Caki2 (cell line): ENCODE data around the gene KDM4C. TPM values are rescaled to one million over a fixed set of nuclear protein-coding genes. Genes with fewer than 3 reads are reported as not detected.

Experiments used
- DNase-seq: peaks from one replicate; pipeline ENCODE4 v3.0.0-alpha.2; 2015; ENCODE audit warnings: low read depth
- in situ Hi-C: cut with HindIII; loops from 2 replicates; pipeline ENCODE4 v1.10.0; 2016; ENCODE audit warnings: low sequenced_read_pairs, low pct_unique_long_range_greater_than_20kb, mixed read lengths
- total RNA-seq: library from RNA; depleted of rRNA; stranded (reverse); fragments of >200 nt; shearing (Covaris generic); gene quantifications from 2 replicates; pipeline ENCODE4 v1.2.3, GENCODE V29; 2014; ENCODE audit warnings: low replicate concordance

KDM4C gene
- total RNA-seq, 1 experiment from 2014 or later: 9.2 TPM

DNA sequence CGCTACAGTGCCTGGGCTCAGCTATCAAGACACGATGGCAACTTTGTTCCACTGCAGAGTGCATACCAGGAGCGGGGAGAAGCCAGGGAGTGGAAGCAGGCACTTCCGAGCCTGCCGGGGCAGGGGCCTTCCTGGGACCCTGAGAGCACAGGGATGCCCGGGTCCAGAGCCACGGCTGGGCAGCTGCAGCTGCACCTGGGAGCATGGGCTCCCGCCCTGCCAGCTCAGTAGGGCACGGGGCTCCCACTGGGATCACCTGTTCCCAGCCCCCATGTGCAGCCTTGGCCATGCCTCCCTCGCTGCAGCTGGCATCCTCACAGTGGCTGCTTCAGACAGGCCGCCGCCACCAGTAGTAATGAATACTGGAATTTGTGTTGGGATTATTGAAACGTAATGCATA is 391.5 kb downstream of the KDM4C start:
- no peak for DNase-seq
- in situ Hi-C loops: no loop called here

- in situ Hi-C loops: no loop called here
- DNase-seq: no peak
Measured at GRCh38 chr9:7150153-7150890, 392.5 kb downstream of the KDM4C start.

- in situ Hi-C loops: no loop called here
- no peak for DNase-seq
Measured at GRCh38 chr9:7153134-7153533, 395.4 kb downstream of the KDM4C start.

- no peak for DNase-seq
- in situ Hi-C loops: no loop called here
Measured at GRCh38 chr9:7153566-7153965, 395.8 kb downstream of the KDM4C start.

GRCh38 chr9:7154003-7154619 is 396.3 kb downstream of the KDM4C start:
- in situ Hi-C loops: no loop called here
- DNase-seq: no peak

GRCh38 chr9:7154650-7155049 is 396.9 kb downstream of the KDM4C start:
- DNase-seq: no peak
- in situ Hi-C loops: no loop called here

DNA sequence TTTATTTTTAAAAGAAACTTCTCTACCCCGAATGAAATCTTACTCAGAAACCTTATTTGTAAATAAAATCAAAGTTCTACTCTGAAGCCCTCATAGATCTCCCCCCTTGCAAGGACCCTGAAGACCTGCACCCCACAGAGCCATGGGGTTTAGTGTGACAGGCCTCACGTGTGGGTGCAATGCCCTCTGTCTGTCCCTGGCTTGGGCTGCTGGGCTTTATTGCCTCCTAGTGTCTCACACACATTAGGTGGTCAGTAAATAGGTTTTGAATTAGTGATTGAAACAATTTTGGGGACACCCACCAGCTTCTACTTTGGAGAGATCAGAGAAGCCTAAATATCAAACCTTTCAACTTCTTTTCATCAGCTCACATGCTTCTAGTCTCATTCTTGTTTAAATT is 403.7 kb downstream of the KDM4C start:
- in situ Hi-C loops: no loop called here
- DNase-seq: no peak

DNA sequence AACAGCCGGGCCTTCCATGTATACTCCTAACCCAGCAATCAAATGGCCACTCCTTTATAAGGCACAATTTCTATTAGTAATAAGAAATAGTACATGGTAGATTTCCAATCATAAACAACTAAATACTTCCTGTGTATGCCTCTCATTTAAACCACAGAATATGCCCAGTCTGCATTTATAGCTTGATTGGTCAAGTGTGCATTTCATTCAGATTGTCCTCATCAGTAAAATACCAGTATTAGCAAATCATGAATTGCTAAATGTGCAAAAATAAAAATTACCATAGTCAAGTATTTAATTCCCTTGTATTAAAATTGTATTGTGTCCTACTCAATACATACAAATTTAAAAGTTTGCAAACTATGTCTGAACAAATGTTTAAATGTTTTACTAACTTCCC is 406.2 kb downstream of the KDM4C start:
- DNase-seq: no peak
- in situ Hi-C loops: no loop called here

- in situ Hi-C loops: no loop called here
Measured at GRCh38 chr9:7164440-7165330, 406.9 kb downstream of the KDM4C start.

DNA sequence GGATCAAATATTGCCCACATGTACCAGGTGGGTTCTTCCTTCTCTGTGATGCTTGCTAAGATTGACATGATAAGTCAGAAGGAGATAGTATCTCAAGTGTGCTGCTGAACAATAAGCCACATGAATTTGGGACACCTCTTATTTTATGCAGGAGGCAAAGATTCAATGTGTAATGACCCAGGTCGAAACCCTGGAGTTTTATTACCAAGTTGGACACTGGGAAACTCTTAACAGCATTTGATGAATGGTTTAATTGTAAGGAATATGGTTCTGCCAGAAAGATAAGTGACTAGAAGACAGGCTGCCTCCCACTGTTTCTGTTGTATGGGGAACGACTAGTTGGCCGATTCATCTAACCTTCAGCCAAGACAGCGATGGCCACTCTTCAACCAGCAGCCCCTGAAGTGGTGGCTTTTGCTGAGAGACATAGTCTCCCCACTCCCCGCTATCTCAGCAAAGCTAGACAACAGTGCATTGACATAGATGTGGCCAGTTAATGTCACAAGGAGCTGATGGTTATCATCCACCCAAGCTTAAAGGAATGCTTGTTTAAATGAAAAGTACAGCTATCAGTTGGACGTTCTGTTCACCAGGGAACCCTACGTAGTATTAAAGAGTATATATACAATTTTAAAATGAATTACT is 407.7 kb downstream of the KDM4C start:
- DNase-seq: no peak
- in situ Hi-C loops: no loop called here

More at GRCh38 chr9:7164440-7165330, 406.9 kb downstream of the KDM4C start:
- DNase-seq: no peak

GRCh38 chr9:7166074-7166473 is 408.3 kb downstream of the KDM4C start:
- no peak for DNase-seq
- in situ Hi-C loops: no loop called here

- DNase-seq: no peak
- in situ Hi-C loops: no loop called here
Measured at GRCh38 chr9:7169717-7170389, 412.1 kb downstream of the KDM4C start.

GRCh38 chr9:7171396-7172153 is 413.8 kb downstream of the KDM4C start:
- in situ Hi-C loops: no loop called here

DNA sequence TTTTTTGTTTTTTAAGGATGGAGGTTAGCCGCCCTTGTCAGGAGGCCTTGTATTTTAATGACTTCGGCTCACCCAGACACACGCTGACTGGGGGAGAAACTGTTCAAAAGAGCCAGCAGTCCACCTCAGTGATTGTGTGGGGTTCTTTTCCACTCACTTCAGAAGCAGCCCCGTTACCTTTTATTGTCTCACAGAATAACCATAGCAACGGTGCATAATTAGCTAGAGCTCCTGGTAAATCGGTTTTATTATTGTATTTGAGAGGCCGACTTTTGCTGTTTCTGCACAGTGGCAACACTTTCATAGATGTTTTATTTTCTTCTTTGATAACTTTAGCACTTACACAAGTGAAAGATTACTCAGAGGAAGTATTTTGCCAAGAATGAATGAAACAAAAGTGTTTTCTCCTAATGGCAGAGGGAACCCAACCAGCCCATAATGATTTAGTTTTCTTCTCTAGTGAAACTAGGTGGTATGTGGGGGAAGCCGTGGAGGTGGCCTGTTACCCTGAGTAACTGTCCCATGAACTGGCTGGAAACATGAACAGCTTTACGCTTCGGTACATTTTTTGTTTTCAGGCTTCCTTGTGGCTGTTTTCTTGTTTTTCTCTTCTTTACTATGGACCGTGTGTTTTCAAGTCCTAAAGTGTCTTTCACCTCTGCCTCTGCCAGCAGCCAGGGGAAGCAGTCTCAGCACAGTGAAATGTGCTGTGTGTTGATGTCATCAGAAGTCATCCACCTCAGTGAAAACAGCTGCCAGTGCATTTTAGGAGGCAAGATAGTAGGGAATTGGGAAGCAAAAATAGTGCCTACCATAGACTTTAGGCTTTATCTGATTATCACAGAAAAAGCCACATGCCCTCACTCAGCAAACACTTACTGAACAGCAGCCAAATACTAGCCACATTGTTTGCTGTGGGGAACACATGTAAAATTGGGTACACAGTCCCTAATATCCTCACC is 414.7 kb downstream of the KDM4C start:
- in situ Hi-C loops: no loop called here
- DNase-seq: no peak

More at GRCh38 chr9:7171396-7172153, 413.8 kb downstream of the KDM4C start:
- DNase-seq: no peak

DNA sequence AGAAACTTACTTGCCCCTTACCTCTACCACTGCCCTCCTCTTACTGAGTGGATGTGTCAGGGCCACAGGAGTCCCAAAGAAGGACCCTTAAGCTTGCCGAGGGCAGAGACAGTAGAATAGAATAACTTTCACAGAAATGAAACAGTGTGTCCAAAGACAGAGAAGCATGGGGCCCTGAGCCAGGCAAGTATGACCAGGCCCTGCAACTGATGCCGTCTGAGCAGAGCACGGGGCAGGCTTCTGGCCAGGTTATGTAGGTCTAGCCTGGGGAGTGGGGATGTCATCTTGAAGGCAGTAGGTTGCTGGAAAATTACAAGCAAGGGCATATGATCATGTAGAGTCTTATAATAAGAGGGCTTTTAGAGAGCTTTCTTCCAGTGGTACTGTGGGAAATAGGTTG is 415.4 kb downstream of the KDM4C start:
- no peak for DNase-seq
- in situ Hi-C loops: no loop called here

GRCh38 chr9:7174301-7174700 is 416.5 kb downstream of the KDM4C start:
- no peak for DNase-seq
- in situ Hi-C loops: no loop called here
